BLaER1 (cell line): ENCODE measurements around the gene OSBPL1A.

ENCODE experiments used
- H3K27ac ChIP-seq: shearing (Covaris generic); formaldehyde crosslinking; 2 replicates; pipeline ENCODE4 v1.8.1; 2022
- H3K27me3 ChIP-seq: shearing (Covaris generic); formaldehyde crosslinking; 2 replicates; pipeline ENCODE4 v1.8.1; 2022
- H3K36me3 ChIP-seq: shearing (Covaris generic); formaldehyde crosslinking; 2 replicates; pipeline ENCODE4 v1.8.1; 2022
- H3K4me1 ChIP-seq: shearing (Covaris generic); formaldehyde crosslinking; 2 replicates; pipeline ENCODE4 v1.8.1; 2022
- H3K4me2 ChIP-seq: shearing (Covaris generic); formaldehyde crosslinking; 2 replicates; pipeline ENCODE4 v1.8.1; 2022
- H3K4me3 ChIP-seq: shearing (Covaris generic); formaldehyde crosslinking; 2 replicates; pipeline ENCODE4 v1.8.1; 2022
- H3K9ac ChIP-seq: shearing (Covaris generic); formaldehyde crosslinking; 2 replicates; pipeline ENCODE4 v1.8.1; 2022
- H3K9me3 ChIP-seq: shearing (Covaris generic); formaldehyde crosslinking; 2 replicates; pipeline ENCODE4 v1.8.1; 2022
- H4K20me1 ChIP-seq: shearing (Covaris generic); formaldehyde crosslinking; 2 replicates; pipeline ENCODE4 v1.8.1; 2022
- Cebpa-rat ChIP-seq: shearing (Covaris generic); IDR thresholded peaks from 2 replicates; pipeline ENCODE4 v1.8.1; 2022

Gene OSBPL1A

GRCh38 chr18:24214144-24214543 is 183.5 kb downstream of the OSBPL1A start:
- H3K9ac ChIP-seq: no peak overlapping the region
- no peak overlapping the region for H3K27ac ChIP-seq
- no peak overlapping the region for H3K4me3 ChIP-seq
- no peak for TF ChIP-seq Cebpa-rat
- H3K4me1 ChIP-seq: no peaks in the 10 kb centered on the region
- H3K36me3 ChIP-seq: no peaks in the 10 kb centered on the region
- no peak overlapping the region for H3K4me2 ChIP-seq
- H3K27me3 ChIP-seq: no peaks in the 10 kb centered on the region
- no peaks in the 10 kb centered on the region for H3K9me3 ChIP-seq
- no peaks in the 10 kb centered on the region for H4K20me1 ChIP-seq

- no peaks in the 10 kb centered on the region for H4K20me1 ChIP-seq
- H3K4me3 ChIP-seq: no peak overlapping the region
- no peaks in the 10 kb centered on the region for H3K9me3 ChIP-seq
- H3K36me3 ChIP-seq: no peaks in the 10 kb centered on the region
- H3K27ac ChIP-seq: no peak overlapping the region
- H3K27me3 ChIP-seq: no peaks in the 10 kb centered on the region
- no peaks in the 10 kb centered on the region for H3K4me1 ChIP-seq
- H3K9ac ChIP-seq: no peak overlapping the region
- TF ChIP-seq Cebpa-rat: no peak
- no peak overlapping the region for H3K4me2 ChIP-seq
Measured at GRCh38 chr18:24212939-24213338, 184.7 kb downstream of the OSBPL1A start.

- no peaks in the 10 kb centered on the region for H4K20me1 ChIP-seq
- H3K27me3 ChIP-seq: no peaks in the 10 kb centered on the region
- no peak overlapping the region for H3K9ac ChIP-seq
- no peak overlapping the region for H3K27ac ChIP-seq
- H3K4me1 ChIP-seq: no peaks in the 10 kb centered on the region
- H3K4me3 ChIP-seq: no peak overlapping the region
- no peak overlapping the region for H3K4me2 ChIP-seq
- no peak for TF ChIP-seq Cebpa-rat
- H3K9me3 ChIP-seq: no peaks in the 10 kb centered on the region
- no peaks in the 10 kb centered on the region for H3K36me3 ChIP-seq
Measured at GRCh38 chr18:24209558-24209957, 188.1 kb downstream of the OSBPL1A start.

- Histone ChIP-seq H3K27ac (no peak overlapping the region), H4K20me1 (no peaks in the 10 kb centered on the region), H3K4me2 (no peak overlapping the region), H3K9me3 (no peaks in the 10 kb centered on the region), H3K27me3 (no peaks in the 10 kb centered on the region), H3K36me3 (no peaks in the 10 kb centered on the region), H3K4me1 (no peaks in the 10 kb centered on the region), H3K9ac (no peak overlapping the region), H3K4me3 (no peak overlapping the region)
- TF ChIP-seq Cebpa-rat: no peak
Measured at GRCh38 chr18:24208270-24209035, 189.2 kb downstream of the OSBPL1A start.

- no peaks in the 10 kb centered on the region for H3K27me3 ChIP-seq
Measured at GRCh38 chr18:24204904-24205303, 192.7 kb downstream of the OSBPL1A start.

GRCh38 chr18:24201699-24202687 is 195.6 kb downstream of the OSBPL1A start:
- no peaks in the 10 kb centered on the region for H3K27me3 ChIP-seq
- H3K4me2 ChIP-seq: no peak overlapping the region
- H3K27ac ChIP-seq: no peak overlapping the region
- no peaks in the 10 kb centered on the region for H3K9me3 ChIP-seq
- H3K4me3 ChIP-seq: no peak overlapping the region
- H3K36me3 ChIP-seq: no peaks in the 10 kb centered on the region
- TF ChIP-seq Cebpa-rat: no peak
- H3K4me1 ChIP-seq: no peaks in the 10 kb centered on the region
- no peak overlapping the region for H3K9ac ChIP-seq
- no peaks in the 10 kb centered on the region for H4K20me1 ChIP-seq

More at GRCh38 chr18:24204904-24205303, 192.7 kb downstream of the OSBPL1A start:
- Histone ChIP-seq H3K36me3 (no peaks in the 10 kb centered on the region), H3K27ac (no peak overlapping the region), H3K4me1 (no peaks in the 10 kb centered on the region), H3K4me2 (no peak overlapping the region), H3K9ac (no peak overlapping the region), H4K20me1 (no peaks in the 10 kb centered on the region), H3K9me3 (no peaks in the 10 kb centered on the region), H3K4me3 (no peak overlapping the region)
- TF ChIP-seq Cebpa-rat: no peak

GRCh38 chr18:24200494-24201290 is 196.9 kb downstream of the OSBPL1A start:
- Histone ChIP-seq H4K20me1 (no peaks in the 10 kb centered on the region), H3K4me3 (no peak overlapping the region), H3K36me3 (no peaks in the 10 kb centered on the region), H3K9ac (no peak overlapping the region), H3K27me3 (no peaks in the 10 kb centered on the region), H3K4me2 (no peak overlapping the region), H3K9me3 (no peaks in the 10 kb centered on the region), H3K4me1 (no peaks in the 10 kb centered on the region), H3K27ac (no peak overlapping the region)
- no peak for TF ChIP-seq Cebpa-rat

- H3K27me3 ChIP-seq: no peaks in the 10 kb centered on the region
- no peak overlapping the region for H3K4me3 ChIP-seq
- no peaks in the 10 kb centered on the region for H4K20me1 ChIP-seq
- no peak overlapping the region for H3K9ac ChIP-seq
- no peak overlapping the region for H3K27ac ChIP-seq
- no peaks in the 10 kb centered on the region for H3K4me1 ChIP-seq
- no peak overlapping the region for H3K4me2 ChIP-seq
- TF ChIP-seq Cebpa-rat: no peak
- no peaks in the 10 kb centered on the region for H3K36me3 ChIP-seq
- H3K9me3 ChIP-seq: no peaks in the 10 kb centered on the region
Measured at GRCh38 chr18:24199372-24199962, 198.2 kb downstream of the OSBPL1A start.

GRCh38 chr18:24198461-24198860 is 199.2 kb downstream of the OSBPL1A start:
- Histone ChIP-seq H3K27ac (no peak overlapping the region), H3K9ac (no peak overlapping the region), H3K4me3 (no peak overlapping the region), H3K4me1 (no peaks in the 10 kb centered on the region), H3K27me3 (no peaks in the 10 kb centered on the region), H3K4me2 (no peak overlapping the region), H3K9me3 (no peaks in the 10 kb centered on the region), H4K20me1 (no peaks in the 10 kb centered on the region), H3K36me3 (no peaks in the 10 kb centered on the region)
- no peak for TF ChIP-seq Cebpa-rat
